ENCODE data around the gene ATP5F1D. TPM values are rescaled to one million over a fixed set of nuclear protein-coding genes. Genes with fewer than 3 reads are reported as not detected.

The ATP5F1D gene
- total RNA-seq, 1 donor from 2014 or later = 486 TPM

GRCh38 chr19:1284979-1285736 is 43.6 kb downstream of the ATP5F1D start:
- intact Hi-C loops (cut with DNase I) = no loop called here
- no peak for DNase-seq (ENCODE audit: low spot score)

GRCh38 chr19:1285737-1286360 is 44.3 kb downstream of the ATP5F1D start, which contains the start of gene EFNA2:
TSS of gene EFNA2 (plus strand) at chr19:1285873. CDS start at chr19:1286169, 296 bp downstream.
- DNase-seq (ENCODE audit: low spot score) = no peak

DNA sequence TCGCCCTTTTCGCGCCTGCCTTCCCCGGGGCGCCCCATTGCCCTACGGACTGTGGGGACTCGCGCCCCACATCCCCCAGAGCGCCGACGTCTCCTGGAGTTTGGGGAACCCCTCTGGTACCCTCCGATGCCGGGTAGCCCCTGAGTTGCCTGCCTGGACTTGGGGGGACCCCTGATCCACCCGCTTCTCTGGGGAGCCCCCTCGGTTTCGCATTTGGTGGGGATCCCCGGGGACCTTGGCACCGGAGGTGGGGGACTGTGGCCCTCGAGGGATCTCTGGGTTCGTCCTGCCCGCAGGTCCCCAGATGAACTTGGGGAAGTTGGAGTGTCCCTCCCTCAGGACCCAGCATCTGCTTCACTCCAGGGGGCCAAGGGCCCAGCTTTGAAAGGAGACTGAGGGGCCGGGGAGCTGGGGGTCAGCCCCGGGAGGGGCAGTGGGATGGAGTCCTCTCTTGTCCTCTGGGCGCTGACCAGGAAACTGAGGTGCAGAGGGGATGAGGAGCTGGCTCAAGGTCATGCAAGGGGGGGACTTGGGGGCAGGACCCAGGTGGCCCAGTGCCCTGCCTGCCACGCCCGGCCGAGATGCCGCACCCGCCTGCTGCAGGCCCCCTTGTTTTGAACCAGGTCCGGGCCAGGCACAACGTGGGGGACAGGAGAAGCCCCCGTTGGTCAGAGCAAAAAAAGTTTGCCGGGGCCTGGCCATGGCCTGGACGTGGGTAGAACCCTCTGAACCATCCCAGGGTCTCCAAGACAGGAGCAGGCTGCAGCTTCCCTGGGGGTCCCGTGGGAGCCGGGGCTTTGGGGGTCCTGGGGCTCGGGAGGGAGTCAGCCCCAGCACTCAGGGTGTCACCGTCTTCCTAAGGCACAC is 45.2 kb downstream of the ATP5F1D start:
- DNase-seq (ENCODE audit: low spot score) = no peak
- intact Hi-C loops (cut with DNase I) = no loop called here

More at GRCh38 chr19:1285737-1286360, 44.3 kb downstream of the ATP5F1D start, which contains the start of gene EFNA2:
- intact Hi-C loops (cut with DNase I) = no loop called here

GRCh38 chr19:1287354-1288225 is 46.0 kb downstream of the ATP5F1D start:
- intact Hi-C loops (cut with DNase I) = no loop called here

DNA sequence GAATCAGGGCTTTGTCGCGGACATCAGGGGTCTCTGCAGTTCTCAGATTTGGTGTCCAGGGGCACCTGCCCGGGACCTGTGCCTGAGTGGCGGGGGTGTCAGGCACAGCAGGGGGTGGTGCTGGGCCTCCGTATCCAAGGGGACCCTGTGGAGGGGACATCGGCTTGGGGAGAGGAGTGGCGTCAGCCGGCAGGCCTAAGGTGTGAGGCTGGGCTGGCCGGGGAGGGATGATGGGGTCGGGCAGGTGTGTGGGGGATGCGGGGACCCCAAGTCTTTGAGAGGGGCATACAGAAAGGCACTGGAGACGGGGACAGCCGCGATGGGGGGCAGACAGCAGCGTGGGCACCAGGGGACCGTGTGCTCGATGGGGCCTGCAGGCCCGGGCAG is 46.7 kb downstream of the ATP5F1D start:
- no peak for DNase-seq (ENCODE audit: low spot score)
- intact Hi-C loops (cut with DNase I) = no loop called here

More at GRCh38 chr19:1287354-1288225, 46.0 kb downstream of the ATP5F1D start:
- DNase-seq (ENCODE audit: low spot score) = no peak

- intact Hi-C loops (cut with DNase I) = no loop called here
These were observed 47.5 kb downstream of the ATP5F1D start for GRCh38 chr19:1288833-1289685.

DNA sequence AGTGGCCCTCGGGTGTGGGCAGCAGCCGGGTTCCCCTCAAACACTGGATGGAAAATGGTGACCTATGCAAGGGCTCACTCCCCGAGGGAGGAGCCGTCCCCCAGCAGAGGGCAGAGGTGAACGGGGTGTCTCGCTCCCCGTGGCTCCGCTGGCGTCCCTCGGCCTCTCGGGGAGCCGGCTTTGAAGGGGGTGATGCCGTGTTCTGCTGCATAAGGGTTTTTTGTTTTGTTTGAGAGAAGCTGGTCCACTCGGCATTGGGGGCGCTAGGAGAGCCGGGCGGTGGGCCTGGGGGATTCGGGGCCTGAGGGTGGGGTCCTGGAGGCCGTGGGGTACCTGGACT is 48.1 kb downstream of the ATP5F1D start:
- intact Hi-C loops (cut with DNase I) = no loop called here

More at GRCh38 chr19:1288833-1289685, 47.5 kb downstream of the ATP5F1D start:
- no peak for DNase-seq (ENCODE audit: low spot score)

DNA sequence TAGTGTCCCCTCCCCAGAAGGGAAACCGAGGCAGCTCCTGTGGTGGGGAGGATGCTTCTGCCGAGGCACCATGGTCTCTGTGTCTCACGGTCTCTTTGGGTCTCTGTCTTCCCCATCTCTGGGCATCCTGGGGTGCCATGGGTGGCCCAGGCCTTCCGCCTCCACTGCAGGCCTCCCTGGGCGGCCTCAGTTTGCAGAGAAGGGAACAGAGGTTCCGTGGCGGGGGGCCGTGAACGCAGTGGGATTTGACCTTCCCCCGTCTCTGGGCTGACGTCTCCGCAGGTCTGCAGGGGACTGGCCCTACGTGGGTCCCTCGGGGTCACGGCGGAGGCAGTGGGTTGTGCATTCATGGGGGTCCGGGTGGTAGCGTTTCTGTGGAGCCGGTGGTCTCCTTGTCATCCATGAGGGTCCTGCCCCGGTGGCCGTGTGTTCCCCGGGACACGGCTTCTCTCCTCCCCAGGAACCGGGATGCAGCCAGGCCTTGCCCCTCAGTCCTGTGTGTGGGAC is 48.7 kb downstream of the ATP5F1D start:
- intact Hi-C loops (cut with DNase I) = no loop called here

More for the DNA sequence above, 48.1 kb downstream of the ATP5F1D start:
- no peak for DNase-seq (ENCODE audit: low spot score)

GRCh38 chr19:1290703-1291651 is 49.4 kb downstream of the ATP5F1D start:
- intact Hi-C loops (cut with DNase I) = no loop called here
- no peak for DNase-seq (ENCODE audit: low spot score)

More for the DNA sequence above, 48.7 kb downstream of the ATP5F1D start:
- no peak for DNase-seq (ENCODE audit: low spot score)

DNA sequence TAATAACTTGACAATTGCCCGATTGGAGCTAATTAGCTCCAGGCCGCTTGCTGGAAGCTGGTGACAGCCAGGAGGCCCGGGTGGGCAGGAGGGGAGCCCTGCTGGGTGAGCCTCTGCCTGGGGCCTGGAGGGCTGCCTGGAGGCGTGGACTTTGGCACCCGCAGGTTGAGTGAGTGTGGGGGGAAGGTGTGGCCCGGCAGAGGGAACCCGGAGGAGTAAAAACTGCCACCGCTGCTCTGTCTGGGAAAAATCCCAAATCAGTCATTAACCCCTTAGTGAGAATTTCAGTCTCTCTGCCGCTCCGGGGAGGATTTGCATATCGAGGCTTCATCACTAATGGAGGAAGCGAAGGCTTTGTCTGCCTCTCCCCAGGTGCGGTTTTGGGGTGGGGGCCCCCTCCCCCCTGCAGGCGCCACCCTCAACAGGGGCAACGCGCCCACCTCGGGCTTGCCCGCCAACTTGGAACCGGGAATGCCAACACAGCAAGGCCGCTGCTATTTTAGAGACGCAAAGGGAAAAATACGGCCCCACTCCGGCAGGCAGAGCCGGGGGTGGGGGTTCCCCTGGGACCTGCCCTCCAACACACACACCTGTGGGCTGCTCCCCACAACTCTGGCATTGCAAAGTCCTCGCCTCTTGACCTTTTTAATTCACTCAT is 50.3 kb downstream of the ATP5F1D start:
- intact Hi-C loops (cut with DNase I) = no loop called here
- DNase-seq (ENCODE audit: low spot score) = no peak

- intact Hi-C loops (cut with DNase I) = no loop called here
- no peak for DNase-seq (ENCODE audit: low spot score)
These were observed 51.0 kb downstream of the ATP5F1D start for GRCh38 chr19:1292419-1293151.

GRCh38 chr19:1293782-1294604 is 52.4 kb downstream of the ATP5F1D start:
- intact Hi-C loops (cut with DNase I) = no loop called here
- no peak for DNase-seq (ENCODE audit: low spot score)

Data from cardiac septum (tissue), 1 donor.